Ovary (tissue), 9 donors: ENCODE data around the gene SPANXB1. TPM values are rescaled to one million over a fixed set of nuclear protein-coding genes. Genes with fewer than 3 reads are reported as not detected.
"Not testable (repeated sequence)": the region's sequence is repeated elsewhere in the genome, so short reads cannot be mapped to it uniquely, and the experiment has no call there.

Source experiments
- DNase-seq, 5 donors: peaks; one replicate each; pipeline ENCODE4 v3.0.0-alpha.2; 2019 to 2020
- H3K27ac ChIP-seq, 2 donors: fragments of 200-600 bp; one replicate each; pipeline versions ENCODE4 v1.5.1 to v1.8.0; 2019 to 2022
- H3K27me3 ChIP-seq: fragments of 200-600 bp; one replicate; pipeline ENCODE4 v1.8.0; 2022
- H3K36me3 ChIP-seq: fragments of 200-600 bp; sonication (generic); one replicate; pipeline ENCODE4 v1.5.1; 2019
- H3K4me1 ChIP-seq: one replicate; pipeline ENCODE4 v1.8.1; 2013; ENCODE audit warnings: mild to moderate bottlenecking, moderate library complexity; ENCODE audit not compliant: insufficient read depth
- H3K4me3 ChIP-seq: fragments of 200-600 bp; sonication (generic); one replicate; pipeline ENCODE4 v1.5.1; 2017
- H3K9me3 ChIP-seq, 2 donors: fragments of 200-600 bp in 1 of 2; sonication (generic) in 1 of 2; one replicate each; pipeline versions ENCODE4 v1.5.1 to v1.8.1; 2013 to 2019; ENCODE audit warnings: mild to moderate bottlenecking in 1 of 2, moderate library complexity in 1 of 2
- EP300 ChIP-seq: sonication (generic); formaldehyde crosslinking; IDR thresholded peaks from one replicate; pipeline ENCODE4 v1.6.1; 2017; ENCODE audit warnings: antibody characterized with exemption
- POLR2A ChIP-seq: fragments of 450-650 bp; IDR thresholded peaks from one replicate; pipeline ENCODE4 v1.6.1; 2017; ENCODE audit warnings: antibody characterized with exemption, mild to moderate bottlenecking, moderate library complexity
- WGBS, 3 donors: extraction: QIAGEN DNeasy Blood & Tissue Kit in 1 of 3; methylation state at CpG; one replicate each; pipeline versions ENCODE4 v1.1.5 to v1.1.7; 2013 to 2017; 5-methylcytosine and 5-hydroxymethylcytosine counted together
- intact Hi-C, 4 donors: fragments of 100-400 bp; cut with DNase I; formaldehyde crosslinking; loops; one replicate each; pipeline versions ENCODE4 v1.11.0 to v1.15.1; 2022 to 2023
- polyA plus RNA-seq, 2 donors: library from polyadenylated mRNA; stranded (reverse); fragments of 200-250 nt in 1 of 2; fragments of 350-450 nt in 1 of 2; fragmentation: Illumina TruSeq in 1 of 2; extraction: RNeasy Lipid Tissue Mini Kit (QIAGEN cat#74804) in 1 of 2; gene quantifications; one replicate each; pipeline ENCODE4 v1.2.3, GENCODE V29; 2013 to 2014
- total RNA-seq, 7 donors: library from RNA; depleted of rRNA in 2 of 7; stranded (reverse); fragments of >200 nt in 2 of 7; fragmentation: NEBNext Ultra II Directional in 3 of 7; extraction: Animal tissue kit (Norgen Biotek cat#: 25700) in 3 of 7; gene quantifications; one replicate each; pipeline versions ENCODE4 v1.1.0 to v1.2.4, GENCODE V29; 2016 to 2023
- TF ChIP-seq, protein P1 (sequence below), 3 donors: fragments of 450-650 bp in 2 of 3; fragments of 200-600 bp in 1 of 3; IDR thresholded peaks; one replicate each; pipeline versions ENCODE4 v1.5.1 to v1.8.0; 2016 to 2022; ENCODE audit warnings: antibody characterized with exemption in 3 of 3, mild to moderate bottlenecking in 1 of 3
- donor health status: DM: no; HTN: no; CAD: no; lungs with moderate emphysema.
- donor health status: DM: no; HTN: no; CAD: no.
- donor health status: Bipolar disorder and iron deficiency.
- donor health status: DM: yes; HTN: yes; CAD: no.
- donor health status: DM: no; HTN: no; CAD: no.
- donor health status: DM: yes; HTN: yes; CAD: no.

SPANXB1 gene
- total and polyA plus RNA-seq, 9 donors, result not detected

DNA sequence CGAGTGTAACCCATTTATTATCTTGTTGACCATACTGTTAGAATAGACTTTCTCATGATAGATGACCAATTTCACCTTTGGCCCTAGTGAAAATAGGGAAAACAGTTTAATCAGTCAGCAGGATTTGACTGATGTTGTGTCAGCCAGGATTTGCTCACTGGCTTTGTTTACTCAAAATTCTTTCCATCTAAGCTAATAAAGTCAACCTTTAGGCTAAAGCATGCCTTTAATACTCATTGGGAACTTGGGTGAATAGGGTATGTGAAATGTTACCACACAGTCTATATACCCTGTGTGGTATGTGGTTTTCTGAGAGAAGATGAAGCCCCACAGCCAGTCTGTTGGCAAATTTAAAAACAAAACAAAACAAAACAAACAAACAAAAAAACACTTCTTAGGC lies 18.7 kb upstream of the SPANXB1 start:
- Histone ChIP-seq H3K36me3 (no peaks in the 10 kb centered on the region), H3K4me3 (no peak overlapping the region), H3K27me3 (no peaks in the 10 kb centered on the region), H3K27ac (no peak overlapping the region), H3K4me1 (no peaks in the 10 kb centered on the region), H3K9me3 (no peaks in the 10 kb centered on the region)
- no peak for TF ChIP-seq POLR2A
- TF ChIP-seq EP300, result no peak
- TF ChIP-seq, protein P1, sequence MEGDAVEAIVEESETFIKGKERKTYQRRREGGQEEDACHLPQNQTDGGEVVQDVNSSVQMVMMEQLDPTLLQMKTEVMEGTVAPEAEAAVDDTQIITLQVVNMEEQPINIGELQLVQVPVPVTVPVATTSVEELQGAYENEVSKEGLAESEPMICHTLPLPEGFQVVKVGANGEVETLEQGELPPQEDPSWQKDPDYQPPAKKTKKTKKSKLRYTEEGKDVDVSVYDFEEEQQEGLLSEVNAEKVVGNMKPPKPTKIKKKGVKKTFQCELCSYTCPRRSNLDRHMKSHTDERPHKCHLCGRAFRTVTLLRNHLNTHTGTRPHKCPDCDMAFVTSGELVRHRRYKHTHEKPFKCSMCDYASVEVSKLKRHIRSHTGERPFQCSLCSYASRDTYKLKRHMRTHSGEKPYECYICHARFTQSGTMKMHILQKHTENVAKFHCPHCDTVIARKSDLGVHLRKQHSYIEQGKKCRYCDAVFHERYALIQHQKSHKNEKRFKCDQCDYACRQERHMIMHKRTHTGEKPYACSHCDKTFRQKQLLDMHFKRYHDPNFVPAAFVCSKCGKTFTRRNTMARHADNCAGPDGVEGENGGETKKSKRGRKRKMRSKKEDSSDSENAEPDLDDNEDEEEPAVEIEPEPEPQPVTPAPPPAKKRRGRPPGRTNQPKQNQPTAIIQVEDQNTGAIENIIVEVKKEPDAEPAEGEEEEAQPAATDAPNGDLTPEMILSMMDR (IDR thresholded peaks at IDR 0.05), result no peak
- WGBS, 3 donors, result 65 to 71% (median 67%) methylated on average over 1 of the region's 1 CpG
- no peak for DNase-seq
- intact Hi-C loops, result no loop called here

DNA sequence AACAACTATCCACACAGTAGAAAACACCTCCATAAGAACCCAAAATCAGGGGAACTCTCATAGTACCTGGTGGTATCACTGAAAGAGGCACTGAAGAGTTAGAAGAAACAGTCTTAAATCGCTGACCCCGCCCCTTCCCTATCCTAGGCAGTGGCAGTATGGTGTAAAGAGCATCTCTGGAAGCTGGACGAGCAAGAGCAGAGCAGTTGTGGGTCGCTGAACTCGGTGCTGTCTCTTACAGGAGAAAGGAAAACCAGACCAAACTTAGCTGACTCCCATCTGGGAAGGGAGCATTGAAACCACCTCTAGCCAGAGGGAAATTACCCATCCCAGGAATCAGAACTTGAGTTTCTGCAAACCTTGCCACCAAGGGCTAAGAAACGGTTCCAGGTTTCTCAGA lies 2.8 kb downstream of the SPANXB1 start:
- H3K9me3 ChIP-seq, H3K27me3 ChIP-seq, DNase-seq, H3K4me3 ChIP-seq, H3K4me1 ChIP-seq, H3K27ac ChIP-seq, intact Hi-C loops, H3K36me3 ChIP-seq: not testable (repeated sequence)
- WGBS, 3 donors, result 42 to 65% (median 45%) methylated on average over 5 of the region's 6 CpGs

DNA sequence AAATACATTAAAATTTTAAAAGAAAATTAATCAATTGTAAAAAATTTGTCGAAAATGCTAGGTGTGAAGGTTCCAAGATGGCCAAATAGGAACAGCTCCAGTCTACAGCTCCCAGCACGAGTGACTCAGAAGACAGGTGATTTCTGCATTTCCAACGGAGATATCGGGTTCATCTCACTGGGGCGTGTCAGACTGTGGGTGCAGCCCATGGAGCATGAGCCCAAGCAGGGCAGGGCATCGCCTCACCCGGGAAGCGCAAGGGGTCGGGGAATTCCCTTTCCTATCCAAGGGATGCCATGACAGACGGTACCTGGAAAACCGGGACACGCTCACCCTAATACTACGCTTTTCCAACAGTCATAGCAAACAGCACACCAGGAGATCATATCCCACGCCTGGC lies 41.9 kb downstream of the SPANXB1 start:
- DNase-seq, H3K27ac ChIP-seq, H3K36me3 ChIP-seq, intact Hi-C loops, H3K4me3 ChIP-seq, H3K9me3 ChIP-seq, H3K4me1 ChIP-seq, H3K27me3 ChIP-seq: not testable (repeated sequence)
- 80 to 87% (median 81%) methylated on average over 7 to 12 of the region's 14 CpGs for WGBS, 3 donors

DNA sequence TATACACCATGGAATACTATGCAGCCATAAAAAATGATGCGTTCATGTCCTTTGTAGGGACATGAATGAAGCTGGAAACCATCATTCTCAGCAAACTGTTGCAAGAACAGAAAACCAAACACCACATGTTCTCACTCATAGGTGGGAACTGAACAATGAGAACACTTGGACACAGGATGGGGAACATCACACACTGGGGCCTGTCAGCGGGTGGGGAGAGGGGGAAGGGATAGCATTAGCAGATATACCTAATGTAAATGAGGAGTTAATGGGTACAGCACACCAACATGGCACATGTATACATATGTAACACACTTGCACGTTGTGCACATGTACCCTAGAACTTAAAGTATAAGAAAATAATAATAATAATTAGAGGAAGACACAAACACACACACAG lies 47.5 kb downstream of the SPANXB1 start:
- H3K4me1 ChIP-seq, intact Hi-C loops, H3K9me3 ChIP-seq, H3K27me3 ChIP-seq, H3K36me3 ChIP-seq, H3K27ac ChIP-seq, DNase-seq, H3K4me3 ChIP-seq: not testable (repeated sequence)
- 81 to 87% (median 86%) methylated on average over 3 of the region's 3 CpGs for WGBS, 3 donors

DNA sequence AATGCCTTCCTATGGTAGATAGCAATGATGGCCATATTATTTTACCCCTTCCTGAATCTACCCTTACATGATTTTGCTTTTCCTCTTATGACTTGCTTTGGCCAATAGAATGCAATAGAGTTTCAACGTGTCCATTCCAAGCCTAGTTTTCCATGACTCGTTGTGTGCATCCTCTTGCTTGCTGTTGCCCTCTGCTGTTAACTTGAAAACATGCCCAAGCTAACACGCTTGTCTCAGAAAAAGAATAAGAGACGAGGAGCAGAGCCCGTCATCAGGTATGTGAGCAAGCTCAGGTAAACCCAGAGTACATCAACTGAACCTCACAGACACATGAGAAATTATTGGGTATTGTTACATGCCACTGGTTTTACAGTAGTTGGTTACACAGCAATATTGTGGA lies 49.7 kb downstream of the SPANXB1 start:
- not testable (repeated sequence) for H3K9me3 ChIP-seq

More for the DNA sequence above, 49.7 kb downstream of the SPANXB1 start:
- WGBS, 3 donors, result 53 to 66% (median 61%) methylated on average over 4 to 5 of the region's 5 CpGs
- H3K4me3 ChIP-seq, H3K36me3 ChIP-seq, H3K27ac ChIP-seq, intact Hi-C loops, H3K4me1 ChIP-seq, DNase-seq, H3K27me3 ChIP-seq: not testable (repeated sequence)

Other genes starting within 250 kb of the SPANXB1 start
- gene LDOC1, start 174.5 kb downstream of the SPANXB1 start, total RNA-seq, result 10 to 100 TPM in 6 of 7 donors, 1 to 10 TPM in 1; 7.5 to 73.9 (median 34.0) TPM
- gene LDOC1, start 174.5 kb downstream of the SPANXB1 start, polyA plus RNA-seq, result 10 to 100 TPM; 51.7 to 77.2 TPM
- not detected for gene SPANXC, start 239.9 kb downstream of the SPANXB1 start, total RNA-seq
- gene SPANXC, start 239.9 kb downstream of the SPANXB1 start, polyA plus RNA-seq, result not detected